ENCODE data around the gene UBE2U.

DNA sequence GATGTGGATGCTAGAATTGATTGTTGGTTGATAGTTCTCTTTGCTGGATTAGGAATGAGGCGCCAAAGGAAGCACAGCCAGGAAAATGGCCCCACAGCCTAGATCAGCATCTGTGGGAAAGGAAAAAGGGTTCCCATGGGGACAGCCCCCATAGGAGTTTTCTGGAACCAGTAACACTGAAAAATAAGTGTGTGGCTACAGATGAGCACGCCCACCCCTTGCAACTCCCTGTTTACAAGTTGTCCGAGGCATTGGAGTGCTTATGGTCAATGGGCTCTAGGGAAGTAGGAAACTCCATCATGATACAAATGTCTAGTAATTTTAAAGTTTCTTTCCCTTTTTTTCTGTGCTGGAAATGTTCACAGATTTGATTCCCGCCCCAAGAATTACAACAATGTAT lies 23.8 kb upstream of the UBE2U start:
- no peak for TF ChIP-seq POLR2AphosphoS5 (IDR thresholded peaks at IDR 0.05; ENCODE audit: low read depth, low read length)
- TF ChIP-seq TAF1 (IDR thresholded peaks at IDR 0.05; ENCODE audit: borderline replicate concordance, insufficient read depth, low read length) = no peak
- no peak for TF ChIP-seq SIN3A (IDR thresholded peaks at IDR 0.05; ENCODE audit: borderline replicate concordance, insufficient read depth, low read length)
- TF ChIP-seq, protein P1, sequence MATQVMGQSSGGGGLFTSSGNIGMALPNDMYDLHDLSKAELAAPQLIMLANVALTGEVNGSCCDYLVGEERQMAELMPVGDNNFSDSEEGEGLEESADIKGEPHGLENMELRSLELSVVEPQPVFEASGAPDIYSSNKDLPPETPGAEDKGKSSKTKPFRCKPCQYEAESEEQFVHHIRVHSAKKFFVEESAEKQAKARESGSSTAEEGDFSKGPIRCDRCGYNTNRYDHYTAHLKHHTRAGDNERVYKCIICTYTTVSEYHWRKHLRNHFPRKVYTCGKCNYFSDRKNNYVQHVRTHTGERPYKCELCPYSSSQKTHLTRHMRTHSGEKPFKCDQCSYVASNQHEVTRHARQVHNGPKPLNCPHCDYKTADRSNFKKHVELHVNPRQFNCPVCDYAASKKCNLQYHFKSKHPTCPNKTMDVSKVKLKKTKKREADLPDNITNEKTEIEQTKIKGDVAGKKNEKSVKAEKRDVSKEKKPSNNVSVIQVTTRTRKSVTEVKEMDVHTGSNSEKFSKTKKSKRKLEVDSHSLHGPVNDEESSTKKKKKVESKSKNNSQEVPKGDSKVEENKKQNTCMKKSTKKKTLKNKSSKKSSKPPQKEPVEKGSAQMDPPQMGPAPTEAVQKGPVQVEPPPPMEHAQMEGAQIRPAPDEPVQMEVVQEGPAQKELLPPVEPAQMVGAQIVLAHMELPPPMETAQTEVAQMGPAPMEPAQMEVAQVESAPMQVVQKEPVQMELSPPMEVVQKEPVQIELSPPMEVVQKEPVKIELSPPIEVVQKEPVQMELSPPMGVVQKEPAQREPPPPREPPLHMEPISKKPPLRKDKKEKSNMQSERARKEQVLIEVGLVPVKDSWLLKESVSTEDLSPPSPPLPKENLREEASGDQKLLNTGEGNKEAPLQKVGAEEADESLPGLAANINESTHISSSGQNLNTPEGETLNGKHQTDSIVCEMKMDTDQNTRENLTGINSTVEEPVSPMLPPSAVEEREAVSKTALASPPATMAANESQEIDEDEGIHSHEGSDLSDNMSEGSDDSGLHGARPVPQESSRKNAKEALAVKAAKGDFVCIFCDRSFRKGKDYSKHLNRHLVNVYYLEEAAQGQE (IDR thresholded peaks at IDR 0.05; ENCODE audit: insufficient read depth in 1 of 2, low read depth in 2 of 2, low read length in 2 of 2) = no peak
- TF ChIP-seq FOXP2 (optimal IDR thresholded peaks at IDR 0.05; ENCODE audit: borderline replicate concordance, extremely low read depth, extremely low read length, insufficient read depth) = no peak

All from PFSK-1 (cell line).